H9 (cell line): ENCODE measurements around the gene NARF. TPM values are rescaled to one million over a fixed set of nuclear protein-coding genes. Genes with fewer than 3 reads are reported as not detected.

Experiments
- DNase-seq: peaks from one replicate; pipeline ENCODE4 v3.0.0-alpha.2; 2017
- H2AFZ ChIP-seq: one replicate; pipeline ENCODE4 v1.6.1; 2013; ENCODE audit warnings: mild to moderate bottlenecking, low read length, control low read depth, moderate library complexity
- H2AK5ac ChIP-seq: 2 replicates; pipeline ENCODE4 v1.6.1; 2013; ENCODE audit warnings: low read length, control low read depth, mixed read lengths; ENCODE audit not compliant: insufficient read length
- H2BK120ac ChIP-seq: one replicate; pipeline ENCODE4 v1.6.1; 2013; ENCODE audit warnings: low read depth, mild to moderate bottlenecking, low read length, control low read depth, inconsistent platforms; ENCODE audit not compliant: poor library complexity, severe bottlenecking
- H2BK12ac ChIP-seq: 2 replicates; pipeline ENCODE4 v1.6.1; 2013; ENCODE audit warnings: low read length, control low read depth, mixed read lengths, low read depth; ENCODE audit not compliant: insufficient read length
- H2BK15ac ChIP-seq: 2 replicates; pipeline ENCODE4 v1.6.1; 2013; ENCODE audit warnings: low read depth, low read length, control low read depth
- H2BK20ac ChIP-seq: one replicate; pipeline ENCODE4 v1.6.1; 2013; ENCODE audit warnings: low read depth, mild to moderate bottlenecking, low read length, control low read depth, inconsistent platforms; ENCODE audit not compliant: poor library complexity, severe bottlenecking
- H2BK5ac ChIP-seq: 2 replicates; pipeline ENCODE4 v1.6.1; 2013; ENCODE audit warnings: low read length, control low read depth, mixed read lengths; ENCODE audit not compliant: insufficient read length
- H3K14ac ChIP-seq: 2 replicates; pipeline ENCODE4 v1.6.1; 2013; ENCODE audit warnings: low read length, control low read depth; ENCODE audit not compliant: insufficient read depth
- H3K18ac ChIP-seq: 2 replicates; pipeline ENCODE4 v1.6.1; 2013; ENCODE audit warnings: low read depth, mild to moderate bottlenecking, mixed read lengths, low read length, control low read depth; ENCODE audit not compliant: insufficient read length
- H3K23ac ChIP-seq: 2 replicates; pipeline ENCODE4 v1.6.1; 2013; ENCODE audit warnings: low read length, control low read depth, mixed read lengths, low read depth; ENCODE audit not compliant: insufficient read length
- H3K23me2 ChIP-seq: 2 replicates; pipeline ENCODE4 v1.6.1; 2013; ENCODE audit warnings: low read depth, mild to moderate bottlenecking, mixed read lengths, low read length, control low read depth; ENCODE audit not compliant: insufficient read length, poor library complexity, severe bottlenecking
- H3K27ac ChIP-seq: 2 replicates; pipeline ENCODE4 v1.5.1; 2013; ENCODE audit warnings: low read length, control low read depth, mixed read lengths, low read depth; ENCODE audit not compliant: insufficient read length
- H3K27me3 ChIP-seq: 2 replicates; pipeline ENCODE4 v1.6.1; 2013; ENCODE audit warnings: low read length, control low read depth, inconsistent platforms; ENCODE audit not compliant: insufficient read depth
- H3K4ac ChIP-seq: 2 replicates; pipeline ENCODE4 v1.6.1; 2013; ENCODE audit warnings: low read depth, mild to moderate bottlenecking, control low read depth, inconsistent platforms, low read length, moderate library complexity
- H3K4me1 ChIP-seq: 2 replicates; pipeline ENCODE4 v1.6.1; 2013; ENCODE audit warnings: low read length, control low read depth, inconsistent platforms; ENCODE audit not compliant: insufficient read depth
- H3K4me2 ChIP-seq: 2 replicates; pipeline ENCODE4 v1.6.1; 2013; ENCODE audit warnings: low read length, control low read depth, mixed read lengths; ENCODE audit not compliant: insufficient read length, insufficient read depth
- H3K56ac ChIP-seq: 2 replicates; pipeline ENCODE4 v1.6.1; 2013; ENCODE audit warnings: low read depth, mild to moderate bottlenecking, mixed read lengths, low read length, control low read depth; ENCODE audit not compliant: insufficient read length
- H3K79me1 ChIP-seq: 2 replicates; pipeline ENCODE4 v1.6.1; 2013; ENCODE audit warnings: low read depth, mild to moderate bottlenecking, moderate library complexity, low read length, control low read depth, inconsistent platforms; ENCODE audit not compliant: insufficient read depth, poor library complexity, severe bottlenecking
- H3K79me2 ChIP-seq: 2 replicates; pipeline ENCODE4 v1.6.1; 2013; ENCODE audit warnings: low read length, control low read depth, inconsistent platforms; ENCODE audit not compliant: insufficient read depth
- H3K9ac ChIP-seq: 2 replicates; pipeline ENCODE4 v1.6.1; 2013; ENCODE audit warnings: low read length, control low read depth, mixed read lengths; ENCODE audit not compliant: insufficient read length; ENCODE audit errors: extremely low read depth
- H3K9me3 ChIP-seq: one replicate; pipeline ENCODE4 v1.6.1; 2013; ENCODE audit warnings: low read depth, low read length, inconsistent platforms; ENCODE audit not compliant: control insufficient read depth
- H3T11ph ChIP-seq: one replicate; pipeline ENCODE4 v1.6.1; 2013; ENCODE audit warnings: mild to moderate bottlenecking, low read length, control low read depth, inconsistent platforms
- H4K20me1 ChIP-seq: one replicate; pipeline ENCODE4 v1.6.1; 2013; ENCODE audit not compliant: control insufficient read depth, insufficient read length, insufficient read depth
- H4K5ac ChIP-seq: 2 replicates; pipeline ENCODE4 v1.6.1; 2013; ENCODE audit warnings: low read depth, mild to moderate bottlenecking, mixed read lengths, low read length, control low read depth; ENCODE audit not compliant: insufficient read length
- H4K8ac ChIP-seq: replicated peaks from 2 replicates; pipeline ENCODE4 v1.6.1; 2013; ENCODE audit warnings: low read length, control low read depth, mixed read lengths, low read depth; ENCODE audit not compliant: insufficient read length
- H4K91ac ChIP-seq: 2 replicates; pipeline ENCODE4 v1.6.1; 2013; ENCODE audit warnings: low read depth, mild to moderate bottlenecking, moderate library complexity, mixed read lengths, low read length, control low read depth; ENCODE audit not compliant: insufficient read length
- H3K27ac Mint-ChIP-seq, 3 experiments: 2 replicates in 2 of 3; 3 replicates in 1 of 3; pipeline ENCODE4 v1.8.0; 2020 to 2021; ENCODE audit warnings: mixed read lengths in 3 of 3, mild to moderate bottlenecking in 1 of 3, moderate library complexity in 1 of 3
- H3K27me3 Mint-ChIP-seq: 2 replicates; pipeline ENCODE4 v1.8.0; 2021; ENCODE audit warnings: low read depth, mild to moderate bottlenecking, moderate library complexity, mixed read lengths
- H3K36me3 Mint-ChIP-seq, 3 experiments: 2 replicates in 2 of 3; 3 replicates in 1 of 3; pipeline ENCODE4 v1.8.0; 2020 to 2021; ENCODE audit warnings: low read depth in 3 of 3, mixed read lengths in 3 of 3; ENCODE audit not compliant: insufficient read depth in 1 of 3
- H3K4me1 Mint-ChIP-seq, 2 experiments: 2 replicates each; pipeline ENCODE4 v1.8.0; 2020; ENCODE audit warnings: mixed read lengths in 2 of 2
- H3K4me3 Mint-ChIP-seq, 2 experiments: 2 replicates in 1 of 2; 3 replicates in 1 of 2; pipeline ENCODE4 v1.8.0; 2020 to 2021; ENCODE audit warnings: mild to moderate bottlenecking in 2 of 2, mixed read lengths in 2 of 2, moderate library complexity in 1 of 2
- H3K9me3 Mint-ChIP-seq, 2 experiments: 2 replicates in 1 of 2; 3 replicates in 1 of 2; pipeline ENCODE4 v1.8.0; 2020; ENCODE audit warnings: mild to moderate bottlenecking in 2 of 2, mixed read lengths in 2 of 2, moderate library complexity in 1 of 2
- CTCF ChIP-seq: fragments of 200-600 bp; sonication (generic); conservative IDR thresholded peaks from 3 replicates; pipeline ENCODE4 v1.8.0; 2021; ENCODE audit warnings: antibody characterized with exemption, mild to moderate bottlenecking
- WGBS: extraction: QIAGEN DNeasy Blood & Tissue Kit; methylation state at CpG from one replicate; pipeline ENCODE4 v1.1.7; 2013; ENCODE audit warnings: missing lambda C conversion rate, low lambda C conversion rate, mixed read lengths; ENCODE audit not compliant: insufficient read length; ENCODE audit errors: extremely low coverage; 5-methylcytosine and 5-hydroxymethylcytosine counted together
- total RNA-seq: library from RNA; stranded (reverse); gene quantifications from 2 replicates; pipeline ENCODE4 v1.2.1, GENCODE V29; 2021

The NARF gene
- total RNA-seq, 1 experiment from 2014 or later, result 124 TPM

- Histone ChIP-seq H4K5ac (no peak overlapping the region), H4K8ac (no peak overlapping the region), H2AK5ac (no peak overlapping the region), H3K23ac (no peak overlapping the region), H4K20me1 (peaks cover 3% of the 10 kb centered on the region), H3K27ac (no peak overlapping the region), H2AFZ (no peak overlapping the region), H3K56ac (no peak overlapping the region), H3K23me2 (no peaks in the 10 kb centered on the region), H4K91ac (no peak overlapping the region), H3K79me1 (no peaks in the 10 kb centered on the region), H2BK15ac (no peak overlapping the region), H3K79me2 (no peaks in the 10 kb centered on the region), H3K4me2 (no peak overlapping the region), H2BK20ac (no peak overlapping the region), H2BK5ac (no peak overlapping the region), H3K9ac (no peak overlapping the region), H3K27me3 (no peaks in the 10 kb centered on the region), H3K9me3 (no peaks in the 10 kb centered on the region), H3K4me1 (no peaks in the 10 kb centered on the region), H3K4ac (no peak overlapping the region), H3K18ac (no peak overlapping the region), H3K14ac (no peak overlapping the region; the same call in 1 of the 2 replicates), H2BK12ac (no peak overlapping the region), H3T11ph (no peak overlapping the region), H2BK120ac (no peak overlapping the region)
- Mint-ChIP-seq H3K36me3 (peaks cover 20 to 52% (median 45%) of the 10 kb centered on the region in 3 experiments), H3K27ac (peak overlapping the region in 1 of 3 experiments; percentile 3; a peak in 1 of 7 replicates), H3K4me3 (no peak overlapping the region), H3K4me1 (peaks cover 3 to 5% of the 10 kb centered on the region in 2 experiments), H3K9me3 (no peaks in the 10 kb centered on the region; a peak in 1 of 5 replicates), H3K27me3 (peaks cover under 1% of the 10 kb centered on the region)
- WGBS, result no CpG with 5 or more reads among the region's 8 CpGs
- no peak for TF ChIP-seq CTCF
- no peak for DNase-seq
These were observed 30.6 kb downstream of the NARF start for GRCh38 chr17:82489117-82489516.
